HL-60/S4 treated with phorbol 12-myristate 13-acetate at 8.2 ng/mL for 4 days and 3 days (cell line): ENCODE measurements around the gene SLC9C1.

ENCODE experiments used
- in situ Hi-C: fragments of 300-500 bp; cut with MboI; formaldehyde crosslinking; loops from 2 replicates; pipeline ENCODE4 v1.15.0; 2022; ENCODE audit warnings: low sequenced_read_pairs

The SLC9C1 gene

DNA sequence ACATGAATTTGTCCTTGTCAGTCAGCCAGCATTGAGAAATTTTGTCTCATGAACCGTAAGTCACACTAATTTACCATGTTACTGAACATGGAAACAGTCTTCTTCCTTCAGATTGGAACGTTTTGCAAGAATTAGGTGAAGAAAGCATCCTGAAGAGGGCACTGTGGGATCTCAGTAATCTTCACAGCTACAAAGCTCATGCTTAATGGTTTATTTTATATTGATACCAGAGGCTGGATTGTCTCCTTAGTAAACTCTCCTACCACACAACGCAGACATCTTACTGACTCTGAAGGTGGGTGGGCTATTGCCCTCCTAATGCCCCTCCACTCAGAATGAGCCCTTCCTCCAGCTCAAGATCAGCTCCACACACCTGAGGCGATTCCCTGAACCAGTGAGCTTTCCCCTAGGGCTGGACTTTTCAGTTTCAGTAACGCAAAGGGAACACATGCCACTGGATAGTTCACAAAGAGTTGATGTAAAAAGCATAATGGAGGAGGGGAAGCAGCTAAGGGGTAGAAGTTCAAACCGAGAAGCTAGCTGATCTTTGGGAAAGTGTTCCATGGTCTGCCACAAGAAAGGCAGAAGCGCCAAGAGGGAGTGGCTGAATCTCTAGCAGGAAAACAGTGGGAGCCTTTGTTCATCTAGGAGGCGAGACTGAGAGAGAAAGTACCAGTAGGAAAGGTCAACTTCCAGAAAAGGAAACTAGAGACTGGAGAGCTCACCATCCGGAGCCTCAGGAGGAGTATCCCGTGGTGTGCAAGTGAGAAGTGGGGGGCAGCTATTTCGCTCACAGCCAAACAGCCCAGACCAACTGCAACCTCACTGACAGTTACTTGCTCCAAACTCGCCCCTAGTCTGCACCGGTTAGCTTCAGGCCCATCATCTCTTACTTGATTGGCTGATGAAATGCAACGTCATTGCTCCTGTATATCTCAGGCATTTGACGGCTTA, at the start of gene SLC9C1:
TSS of gene SLC9C1 (minus strand) at position 849 of the 954 bp plus-strand sequence. CDS start 7,425 bp downstream, outside the sequence.
- in situ Hi-C loops: no loop called here

GRCh38 chr3:112341386-112341785, 47.4 kb upstream of the SLC9C1 start:
- in situ Hi-C loops: no loop called here

- in situ Hi-C loops: no loop called here
Observed at GRCh38 chr3:112339609-112340008, 45.6 kb upstream of the SLC9C1 start.

- in situ Hi-C loops: no loop called here
Observed at GRCh38 chr3:112339134-112339533, 45.1 kb upstream of the SLC9C1 start.

DNA sequence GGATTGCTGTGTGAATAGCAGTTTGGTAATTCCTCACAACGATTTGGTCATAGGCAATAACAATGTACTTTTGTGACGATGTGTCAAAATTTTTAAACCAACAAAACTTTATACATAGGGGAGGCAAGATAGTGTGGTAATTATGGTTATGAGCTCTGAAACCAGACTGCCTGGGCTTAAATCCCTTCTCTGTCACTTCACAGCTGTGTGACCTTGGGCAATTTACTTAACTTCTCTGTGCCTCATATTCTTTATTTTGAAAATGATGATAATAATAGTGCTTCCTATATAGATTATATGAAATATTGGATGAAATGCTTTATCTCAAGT, 44.7 kb upstream of the SLC9C1 start:
- in situ Hi-C loops: no loop called here

DNA sequence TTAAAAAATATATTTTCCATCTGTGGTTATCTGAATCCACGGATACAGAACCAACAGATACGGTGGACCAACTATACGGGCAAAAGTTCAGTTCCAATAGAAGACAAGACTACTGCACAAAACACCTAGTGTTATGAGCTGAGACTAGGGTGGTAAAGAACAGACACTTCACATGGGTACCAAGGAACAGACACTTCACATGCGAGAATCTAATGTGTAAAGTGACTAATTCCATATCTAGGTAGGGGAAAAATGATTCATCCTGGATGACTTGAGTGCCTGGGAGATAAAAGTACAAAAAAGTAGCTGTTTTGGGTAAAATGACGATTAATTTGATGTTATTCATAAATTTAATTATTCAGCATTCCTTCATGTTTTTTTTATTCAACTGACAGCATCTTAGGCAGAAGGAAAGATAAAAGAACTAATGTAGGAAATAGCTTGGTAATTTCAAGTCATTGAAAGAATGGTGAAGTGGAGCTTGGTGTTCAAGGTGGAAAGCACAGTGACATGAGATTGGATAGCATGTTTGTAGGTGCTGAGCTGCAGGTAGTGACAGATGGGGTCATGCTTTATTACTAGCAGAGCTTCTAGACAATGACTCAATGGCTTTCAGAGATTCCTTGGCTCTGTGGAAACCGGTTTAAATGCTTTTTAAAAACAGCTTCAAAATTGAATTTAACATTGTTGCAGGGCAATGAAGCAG, 44.2 kb upstream of the SLC9C1 start:
- in situ Hi-C loops: no loop called here

- in situ Hi-C loops: no loop called here
Observed at GRCh38 chr3:112335434-112335781, 41.4 kb upstream of the SLC9C1 start.

DNA sequence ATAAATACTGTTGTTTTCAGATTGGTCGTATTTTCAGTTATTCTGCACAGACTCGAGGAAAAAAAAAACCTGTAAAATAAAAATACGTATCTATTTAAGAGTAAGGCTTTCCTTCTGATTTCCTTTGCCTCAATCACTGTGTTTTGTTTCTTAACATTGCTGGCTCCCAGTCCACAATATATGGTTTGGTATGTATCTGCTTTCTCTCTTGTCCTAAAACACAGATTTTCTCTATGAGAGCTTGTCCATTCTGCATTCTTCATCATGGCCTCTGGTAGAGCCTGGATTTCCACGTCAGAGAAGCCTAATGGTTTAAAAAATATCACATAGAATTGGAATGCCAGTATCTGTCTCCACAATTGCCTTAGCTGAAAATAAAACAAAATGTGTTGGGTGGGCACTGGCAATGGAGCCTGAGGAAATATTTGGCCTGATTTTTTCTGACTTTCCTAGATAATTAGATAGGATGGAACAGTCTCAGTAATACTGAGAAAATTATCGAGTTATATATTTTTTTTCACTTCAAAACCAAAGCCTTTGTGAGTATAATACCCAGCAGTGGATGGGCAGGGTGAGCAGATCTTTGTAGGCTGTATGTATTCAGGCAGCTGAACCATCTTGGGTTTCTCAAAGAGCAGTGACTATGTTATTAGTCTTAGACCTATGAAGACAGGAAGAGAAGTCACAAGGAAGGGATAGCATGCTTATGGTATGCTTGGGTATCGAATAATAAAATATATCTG, 40.8 kb upstream of the SLC9C1 start:
- in situ Hi-C loops: no loop called here

- in situ Hi-C loops: no loop called here
Observed at GRCh38 chr3:112333381-112334317, 39.6 kb upstream of the SLC9C1 start.

DNA sequence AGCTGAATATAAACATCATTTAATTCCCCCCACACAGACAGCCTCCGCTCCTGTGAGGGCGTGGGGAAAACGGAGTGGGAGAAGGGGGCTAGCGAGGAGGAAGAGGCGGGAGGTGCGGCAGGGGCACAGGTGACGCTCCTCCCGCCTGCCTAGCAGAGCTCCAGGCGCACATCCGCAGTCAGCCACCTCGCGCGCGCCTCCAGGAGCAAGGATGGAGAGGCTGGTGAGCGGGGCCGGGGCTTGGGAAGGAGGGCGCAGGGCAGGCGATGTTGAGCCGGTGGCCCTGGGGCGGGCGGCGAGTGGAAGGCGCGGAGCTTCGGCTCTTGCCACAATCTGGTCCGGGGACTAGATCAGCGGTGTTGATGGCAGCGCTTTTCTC, 39.0 kb upstream of the SLC9C1 start, which contains the start of gene CD200:
TSS of gene CD200 (plus strand) at position 155 of the 379 bp plus-strand sequence. CDS start at position 212, 57 bp downstream.
- in situ Hi-C loops: no loop called here

DNA sequence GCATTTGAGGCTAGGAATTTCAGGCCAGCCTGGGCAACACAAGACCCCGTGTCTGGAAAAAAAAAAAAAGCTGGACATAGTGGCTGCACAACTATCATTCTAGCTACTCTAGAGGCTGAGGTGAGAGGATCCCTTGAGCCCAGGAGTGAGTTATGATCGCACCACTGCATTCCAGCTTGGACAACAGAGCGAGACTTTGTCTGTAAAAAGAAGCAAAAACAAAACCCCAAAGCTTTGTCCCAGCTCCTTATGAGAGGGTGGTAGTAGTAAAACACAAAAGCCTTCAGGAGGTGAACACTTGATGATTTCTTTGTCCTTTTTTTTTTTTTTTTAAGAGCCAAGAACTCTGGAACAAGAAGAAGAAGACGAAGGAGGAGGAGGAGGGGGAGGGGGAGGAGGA, 37.8 kb upstream of the SLC9C1 start:
- in situ Hi-C loops: no loop called here

DNA sequence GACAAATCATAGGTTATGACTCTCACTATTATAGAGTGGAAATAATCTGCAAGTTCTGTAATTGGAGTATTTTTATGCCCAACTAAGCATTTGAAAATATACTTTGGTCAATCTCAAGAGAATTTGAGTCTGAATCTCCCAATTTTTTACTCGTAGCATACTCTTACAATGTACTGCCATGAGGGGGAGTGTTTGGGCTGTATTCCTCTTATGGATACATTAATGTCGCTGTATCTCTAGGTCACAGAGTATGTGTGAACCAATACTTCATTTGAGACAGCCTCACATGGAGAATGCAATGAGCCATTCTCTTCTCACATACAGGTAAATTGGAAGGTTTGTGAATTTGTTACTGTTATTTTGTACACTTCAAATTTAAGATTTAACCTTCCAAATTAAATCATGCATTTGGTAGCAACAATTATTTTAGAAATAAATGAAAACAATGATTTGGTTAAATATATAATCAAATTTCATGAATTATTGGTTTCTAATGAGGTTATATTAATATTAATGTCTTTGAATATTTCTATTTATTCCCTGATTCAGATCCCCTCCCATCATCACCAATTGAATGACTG, 33.4 kb upstream of the SLC9C1 start:
- in situ Hi-C loops: no loop called here

- in situ Hi-C loops: loop anchor here (25.0 kb wide), 1 partner anchor 190 kb away; no protein-coding TSS in a partner anchor
Observed at GRCh38 chr3:112321867-112322652, 28.0 kb upstream of the SLC9C1 start.

GRCh38 chr3:112320691-112321090, 26.7 kb upstream of the SLC9C1 start:
- in situ Hi-C loops: loop anchor here (25.0 kb wide), 1 partner anchor 192 kb away; no protein-coding TSS in a partner anchor

GRCh38 chr3:112319516-112320276, 25.7 kb upstream of the SLC9C1 start:
- in situ Hi-C loops: loop anchor here (25.0 kb wide), 1 partner anchor 193 kb away; no protein-coding TSS in a partner anchor

DNA sequence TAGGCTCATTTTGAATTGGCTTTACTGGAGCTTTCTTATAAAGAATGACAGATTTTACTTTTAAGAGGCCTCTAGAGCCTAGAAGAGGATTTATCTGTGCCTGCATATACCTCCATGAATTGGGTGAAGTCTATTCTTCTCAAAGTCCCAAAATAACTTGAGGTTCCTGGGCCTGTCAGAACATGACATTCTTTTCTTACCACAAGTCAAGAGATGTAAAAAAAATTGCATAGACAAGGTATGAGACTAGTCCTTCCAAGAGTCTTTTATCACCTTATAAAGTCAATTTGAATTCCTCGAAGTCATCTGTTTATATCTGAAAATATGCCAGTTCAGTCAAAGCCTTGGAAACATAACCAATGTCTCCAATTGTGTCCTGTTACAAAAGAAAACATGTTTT, 21.8 kb upstream of the SLC9C1 start:
- in situ Hi-C loops: loop anchor here (25.0 kb wide), 1 partner anchor 197 kb away; no protein-coding TSS in a partner anchor

DNA sequence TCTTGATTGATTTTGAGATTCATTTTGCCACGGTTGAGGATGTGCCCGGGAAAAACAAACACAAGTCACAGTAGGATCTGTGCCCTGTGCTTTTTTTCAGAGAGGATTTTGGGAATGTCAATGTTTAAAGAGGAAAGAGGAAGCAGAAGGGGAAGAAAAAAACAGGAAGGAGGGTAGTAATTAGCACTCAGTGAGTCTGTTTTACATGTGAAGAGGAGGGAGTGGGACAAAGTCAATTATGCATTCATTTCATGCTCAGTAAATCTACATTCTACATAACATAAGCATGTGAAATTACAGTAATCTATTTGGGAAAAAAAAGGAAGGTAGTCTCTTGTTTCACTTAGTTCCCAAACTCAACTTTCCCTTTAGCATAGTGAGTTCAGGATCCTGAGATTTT, 20.6 kb upstream of the SLC9C1 start:
- in situ Hi-C loops: loop anchor here (25.0 kb wide), 1 partner anchor 198 kb away; no protein-coding TSS in a partner anchor
